ENCODE measurements around the gene C19orf38.
"Not testable (repeated sequence)": the region's sequence is repeated elsewhere in the genome, so short reads cannot be mapped to it uniquely, and the experiment has no call there.

C19orf38 gene

DNA sequence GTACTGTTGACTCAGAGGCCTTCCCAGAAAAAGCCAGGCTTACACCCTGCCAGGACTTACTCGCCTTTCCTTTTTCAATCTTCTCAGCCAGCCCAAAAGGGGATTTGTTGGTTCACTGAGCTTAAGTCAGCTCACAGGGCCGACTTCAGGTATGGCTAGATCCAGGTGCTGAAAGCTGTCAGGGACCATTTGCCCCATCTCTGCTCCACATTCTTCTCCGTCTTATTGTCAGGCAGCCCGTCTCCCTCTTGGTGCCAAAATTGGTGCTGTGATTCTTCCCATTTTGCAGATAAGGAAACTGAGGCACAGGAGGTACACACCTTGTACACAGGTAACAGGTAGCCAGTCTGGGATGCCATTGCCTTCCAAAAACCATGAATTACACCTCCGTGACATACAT lies 2.4 kb downstream of the C19orf38 start:
- Histone ChIP-seq H4K20me1 (no peaks in the 10 kb centered on the region), H3K4me1 (peaks cover 13 to 46% (median 24%) of the 10 kb centered on the region in 10 experiments; a peak in 19 of 20 replicates), H3K27ac (no peak overlapping the region; a peak in 1 of 22 replicates), H3K9me3 (replicated peaks in 1 of 11) (peaks cover 12 to 17% (median 14%) of the 10 kb centered on the region in 11 experiments), H3K4me3 (no peak overlapping the region), H3K27me3 (no peaks in the 10 kb centered on the region), H3K36me3 (peaks cover 0 to 27% (median 0%) of the 10 kb centered on the region in 11 experiments; a peak in 6 of 22 replicates), H3K9ac (no peak overlapping the region), H3K4me2 (no peak overlapping the region)
- TF ChIP-seq Cebpa-rat (IDR thresholded peaks at IDR 0.05): no peak

DNA sequence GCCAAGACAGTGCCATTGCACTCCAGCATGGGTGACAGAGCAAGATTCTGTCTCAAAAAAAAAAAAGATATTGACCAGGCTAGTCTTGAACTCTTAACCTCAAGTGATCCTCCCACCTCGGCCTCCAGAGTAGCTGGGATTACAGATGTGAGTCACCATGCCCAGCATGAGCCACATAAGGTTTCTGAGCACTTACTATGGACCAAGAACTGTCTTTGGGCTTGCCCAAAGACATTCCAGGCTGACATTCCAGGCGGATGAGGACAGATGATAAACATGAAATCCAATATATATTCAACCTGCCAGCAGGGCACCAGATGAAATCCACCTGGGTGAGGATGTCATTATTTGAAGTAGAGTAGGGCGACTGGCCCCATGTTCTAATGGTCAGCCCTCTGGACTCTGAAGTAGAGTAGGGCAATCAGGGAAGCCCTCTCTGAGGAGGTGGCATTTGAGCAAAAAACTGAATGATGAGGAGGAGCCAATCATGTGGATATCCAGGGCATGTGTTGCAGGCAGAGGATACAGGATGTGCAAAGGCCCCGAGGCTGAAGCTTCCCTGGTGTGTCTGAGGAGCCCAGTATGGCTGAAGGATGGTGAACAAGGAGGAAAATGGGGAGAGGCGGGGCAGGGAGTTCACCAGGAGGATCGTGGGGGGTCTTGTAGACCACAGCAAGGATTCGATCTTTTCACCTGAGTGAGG lies 4.0 kb downstream of the C19orf38 start:
- no peak overlapping the region for H3K4me3 ChIP-seq
- H3K9me3 ChIP-seq (replicated peaks in 1 of 11): peaks cover 0 to 1% (median 0%) of the 10 kb centered on the region in 11 experiments; a peak in 5 of 22 replicates
- no peak overlapping the region for H3K27ac ChIP-seq
- H3K36me3 ChIP-seq: peaks cover 0 to 39% (median 8%) of the 10 kb centered on the region in 11 experiments; a peak in 11 of 22 replicates
- no peaks in the 10 kb centered on the region for H4K20me1 ChIP-seq
- TF ChIP-seq Cebpa-rat (IDR thresholded peaks at IDR 0.05): no peak
- no peaks in the 10 kb centered on the region for H3K27me3 ChIP-seq
- H3K4me2 ChIP-seq: peak overlapping the region in 2 of 11 experiments; percentile 5 to 23; a peak in 2 of 22 replicates
- H3K4me1 ChIP-seq: peaks cover 13 to 46% (median 24%) of the 10 kb centered on the region in 10 experiments; a peak in 19 of 20 replicates
- no peak overlapping the region for H3K9ac ChIP-seq

DNA sequence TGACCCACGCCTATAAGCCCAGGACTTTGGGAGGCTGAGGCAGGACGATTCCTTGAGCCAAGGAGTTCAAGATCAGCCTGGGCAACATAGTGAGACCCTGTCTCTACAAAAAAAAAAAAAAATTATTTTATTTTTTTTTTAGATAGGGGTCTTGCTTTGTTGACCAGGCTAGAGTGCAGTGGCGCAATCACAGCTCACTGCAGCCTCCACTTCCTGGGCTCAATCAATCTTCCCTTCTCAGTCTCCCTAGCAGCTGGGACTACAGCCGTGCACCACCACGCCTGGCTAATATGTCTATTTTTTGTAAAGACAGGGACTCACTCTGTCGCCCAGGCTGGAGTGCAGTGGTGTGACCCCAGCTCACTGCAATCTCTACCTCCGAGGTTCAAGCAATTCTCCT lies 4.7 kb downstream of the C19orf38 start:
- no peak for TF ChIP-seq Cebpa-rat (IDR thresholded peaks at IDR 0.05)
- Histone ChIP-seq H3K27me3 (no peaks in the 10 kb centered on the region), H3K27ac (no peak overlapping the region), H3K9ac (no peak overlapping the region), H3K4me2 (peak overlapping the region in 3 of 11 experiments; percentile 5 to 23 (median 18); a peak in 5 of 22 replicates), H4K20me1 (no peaks in the 10 kb centered on the region), H3K9me3 (replicated peaks in 1 of 11) (no peaks in the 10 kb centered on the region), H3K36me3 (peaks cover 0 to 45% (median 8%) of the 10 kb centered on the region in 11 experiments; a peak in 11 of 22 replicates), H3K4me3 (no peak overlapping the region), H3K4me1 (peaks cover 11 to 39% (median 18%) of the 10 kb centered on the region in 10 experiments; a peak in 19 of 20 replicates)

DNA sequence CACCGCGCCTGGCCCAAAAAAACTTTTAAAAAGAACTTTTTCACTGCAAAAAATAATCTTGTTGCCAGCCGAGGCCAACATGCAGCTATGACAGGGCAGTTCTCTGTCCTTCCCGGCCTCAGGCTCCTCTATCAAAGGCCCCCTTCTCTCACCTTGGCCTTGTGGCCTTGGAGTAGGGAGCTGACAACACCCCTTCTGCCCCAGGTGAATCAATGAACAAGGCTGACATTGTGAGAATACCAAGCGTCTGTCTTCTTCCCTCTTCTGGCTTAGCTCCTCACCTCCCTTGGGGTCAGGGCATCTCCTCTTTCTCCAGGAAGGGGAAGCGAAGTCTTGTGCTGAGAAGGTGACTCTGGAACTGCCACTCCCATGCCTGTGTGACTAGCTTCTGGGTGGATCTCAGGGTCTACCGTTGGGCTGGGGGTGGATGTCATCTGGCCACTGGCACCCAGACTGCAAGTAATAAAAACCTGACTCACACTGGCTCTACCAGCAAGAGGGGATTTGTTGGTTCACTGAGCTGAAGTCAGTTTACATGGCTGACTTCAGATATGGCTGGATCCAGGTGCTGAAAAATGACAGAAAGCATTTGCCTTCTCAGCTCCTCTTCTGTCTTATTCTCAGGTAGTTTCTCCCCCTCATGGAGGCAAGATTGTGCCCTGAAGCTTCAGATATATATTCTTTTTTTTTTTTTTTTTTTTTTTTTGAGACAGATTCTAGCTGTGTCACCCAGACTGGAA lies 6.3 kb downstream of the C19orf38 start:
- Histone ChIP-seq H3K27ac (no peak overlapping the region; a peak in 1 of 22 replicates), H3K27me3 (no peaks in the 10 kb centered on the region), H3K9ac (no peak overlapping the region), H3K4me2 (peak overlapping the region in 4 of 11 experiments; percentile 6 to 43 (median 13); a peak in 2 of 22 replicates), H3K4me3 (no peak overlapping the region), H3K4me1 (peaks cover 0 to 25% (median 5%) of the 10 kb centered on the region in 10 experiments; a peak in 11 of 20 replicates), H3K9me3 (replicated peaks in 1 of 11) (no peaks in the 10 kb centered on the region), H4K20me1 (no peaks in the 10 kb centered on the region), H3K36me3 (peaks cover 0 to 52% (median 8%) of the 10 kb centered on the region in 11 experiments; a peak in 11 of 22 replicates)
- no peak for TF ChIP-seq Cebpa-rat (IDR thresholded peaks at IDR 0.05)

DNA sequence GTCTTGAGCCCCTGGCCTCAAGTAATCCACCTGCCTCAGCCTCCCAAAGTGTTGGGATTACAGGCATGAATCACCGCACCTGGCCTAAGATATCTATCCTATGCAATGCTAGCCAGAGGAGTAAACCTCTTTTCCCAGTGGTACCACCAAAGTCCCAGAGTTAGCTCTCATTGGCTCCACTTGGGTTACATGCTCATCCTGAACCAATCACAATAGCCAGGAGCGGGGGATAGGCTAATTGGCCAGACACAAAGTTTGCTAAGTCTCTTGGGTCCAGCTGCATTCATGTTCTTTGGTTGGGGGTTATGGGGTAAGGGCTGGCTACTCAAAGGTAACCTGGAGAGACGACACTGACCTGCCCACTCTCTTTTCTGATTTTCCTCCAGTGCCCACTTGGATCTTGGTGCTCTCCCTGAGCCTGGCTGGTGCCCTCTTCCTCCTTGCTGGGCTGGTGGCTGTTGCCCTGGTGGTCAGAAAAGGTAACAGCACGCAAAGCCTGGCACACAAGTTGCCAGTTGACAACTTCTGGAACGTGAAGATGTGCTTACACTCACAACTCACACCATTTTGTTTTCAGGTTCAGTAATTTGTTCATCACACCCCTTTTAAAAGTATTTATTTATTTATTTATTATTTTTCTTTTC lies 7.8 kb downstream of the C19orf38 start:
- no peak for TF ChIP-seq Cebpa-rat (IDR thresholded peaks at IDR 0.05)
- Histone ChIP-seq H3K9ac (no peak overlapping the region), H3K27me3 (no peaks in the 10 kb centered on the region), H3K9me3 (replicated peaks in 1 of 11) (no peaks in the 10 kb centered on the region), H3K4me1 (peaks cover 0 to 19% (median 8%) of the 10 kb centered on the region in 10 experiments; a peak in 12 of 20 replicates), H3K27ac (no peak overlapping the region), H4K20me1 (no peaks in the 10 kb centered on the region), H3K4me3 (no peak overlapping the region), H3K4me2 (no peak overlapping the region), H3K36me3 (peaks cover 0 to 53% (median 8%) of the 10 kb centered on the region in 11 experiments; a peak in 11 of 22 replicates)

DNA sequence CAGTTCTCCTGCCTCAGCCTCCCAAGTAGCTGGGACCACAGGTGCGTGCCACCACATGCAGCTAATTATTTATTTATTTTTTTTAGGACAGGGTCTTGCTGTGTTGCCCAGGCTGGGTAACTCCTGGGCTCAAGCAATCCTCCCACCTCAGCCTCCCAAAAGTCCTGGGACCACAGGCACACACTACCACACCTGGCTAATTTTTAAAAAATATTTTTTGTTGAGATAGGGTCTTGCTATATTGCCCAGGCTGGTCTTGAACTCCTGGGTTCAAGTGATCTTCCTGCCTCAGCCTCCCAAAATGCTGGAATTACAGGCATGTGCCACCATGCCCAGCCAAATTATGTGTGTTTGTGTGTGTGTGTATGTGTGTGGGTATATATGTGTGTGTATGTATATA lies 8.7 kb downstream of the C19orf38 start:
- not testable (repeated sequence) for H3K4me3 ChIP-seq; H3K9ac ChIP-seq; H3K9me3 ChIP-seq (replicated peaks in 1 of 11); H4K20me1 ChIP-seq; H3K4me2 ChIP-seq; H3K27ac ChIP-seq; H3K27me3 ChIP-seq
- peaks cover 0 to 48% (median 8%) of the 10 kb centered on the region in 11 experiments; a peak in 11 of 22 replicates for H3K36me3 ChIP-seq
- peaks cover 0 to 24% (median 8%) of the 10 kb centered on the region in 10 experiments; a peak in 12 of 20 replicates for H3K4me1 ChIP-seq

DNA sequence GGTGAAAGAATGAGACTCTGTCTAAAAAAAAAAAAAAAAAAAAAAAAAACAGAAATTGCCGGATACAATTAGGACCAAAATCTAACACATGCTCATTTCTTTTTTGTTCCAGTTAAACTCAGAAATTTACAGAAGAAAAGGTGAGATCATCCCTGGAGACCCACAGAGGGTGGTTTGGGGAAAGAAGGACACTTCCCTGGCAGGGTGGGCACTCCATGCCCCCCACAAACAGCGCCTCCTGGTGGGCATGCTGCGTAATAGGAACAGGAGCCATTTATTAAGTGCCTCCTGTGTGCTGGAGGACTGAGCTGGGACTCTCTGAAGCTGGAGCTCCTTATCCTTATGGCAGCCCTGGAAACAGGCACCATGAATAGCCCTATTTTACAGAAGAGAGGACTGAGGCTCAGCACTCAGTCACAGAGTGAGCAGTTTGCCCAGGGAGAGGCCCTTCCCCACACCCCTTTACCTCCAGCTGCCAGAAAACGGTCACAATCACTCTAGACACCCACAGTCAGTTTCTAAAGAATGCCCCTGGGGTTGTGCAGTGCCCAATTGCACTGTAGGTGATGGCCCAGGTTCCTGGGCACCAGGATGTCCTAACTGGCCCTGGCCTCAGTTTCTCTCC lies 10.1 kb downstream of the C19orf38 start:
- H4K20me1 ChIP-seq: no peaks in the 10 kb centered on the region
- H3K4me1 ChIP-seq: peaks cover 5 to 27% (median 15%) of the 10 kb centered on the region in 10 experiments; a peak in 18 of 20 replicates
- no peaks in the 10 kb centered on the region for H3K9me3 ChIP-seq (replicated peaks in 1 of 11)
- no peak overlapping the region for H3K9ac ChIP-seq
- H3K4me2 ChIP-seq: no peak overlapping the region
- no peaks in the 10 kb centered on the region for H3K27me3 ChIP-seq
- no peak for TF ChIP-seq Cebpa-rat (IDR thresholded peaks at IDR 0.05)
- H3K4me3 ChIP-seq: no peak overlapping the region
- H3K36me3 ChIP-seq: peaks cover 0 to 43% (median 8%) of the 10 kb centered on the region in 11 experiments; a peak in 11 of 22 replicates
- H3K27ac ChIP-seq: no peak overlapping the region

DNA sequence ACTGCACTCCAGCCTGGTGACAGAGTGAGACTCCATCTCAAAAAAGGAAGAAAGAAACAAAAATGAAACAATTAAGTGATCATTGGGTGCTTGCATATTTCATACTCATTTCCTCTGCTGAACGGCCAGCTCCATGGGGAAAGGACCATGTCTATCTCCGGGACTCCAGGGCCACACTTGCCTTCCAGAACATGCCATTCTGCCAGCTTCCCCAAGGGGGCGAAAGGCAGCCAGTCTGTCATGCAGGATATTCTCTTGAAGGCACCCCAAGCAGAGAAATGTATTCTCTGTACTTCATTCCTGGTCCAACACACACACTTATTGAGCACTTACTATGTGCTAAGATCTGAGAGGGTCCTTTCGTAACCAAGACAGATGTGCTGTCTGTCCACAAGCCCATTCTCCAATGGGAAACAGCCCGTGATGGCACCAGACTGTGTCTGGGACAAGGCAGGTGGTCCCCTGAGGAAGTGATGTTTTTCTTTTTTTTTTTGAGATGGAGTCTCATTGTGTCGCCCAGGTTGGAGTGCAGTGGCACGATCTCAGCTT lies 13.0 kb downstream of the C19orf38 start:
- H3K9ac ChIP-seq: no peak overlapping the region
- H3K4me1 ChIP-seq: peaks cover 21 to 38% (median 28%) of the 10 kb centered on the region in 10 experiments
- peaks cover 0 to 28% (median 8%) of the 10 kb centered on the region in 11 experiments; a peak in 11 of 22 replicates for H3K36me3 ChIP-seq
- no peaks in the 10 kb centered on the region for H4K20me1 ChIP-seq
- TF ChIP-seq Cebpa-rat (IDR thresholded peaks at IDR 0.05): no peak
- no peaks in the 10 kb centered on the region for H3K27me3 ChIP-seq
- peak overlapping the region in 4 of 11 experiments; percentile 10 to 40 (median 23); a peak in 3 of 22 replicates for H3K4me2 ChIP-seq
- H3K9me3 ChIP-seq (replicated peaks in 1 of 11): no peaks in the 10 kb centered on the region
- H3K27ac ChIP-seq: peak overlapping the region in 1 of 11 experiments; percentile 5; a peak in 1 of 22 replicates
- H3K4me3 ChIP-seq: no peak overlapping the region

All from BLaER1 treated with 17β-estradiol and CSF1 and Interleukin-3, amounts not matched to agents 10 nM and 100 nM (cell line).